ENCODE data around the gene PLD5.

- no peak for TF ChIP-seq CTCF (conservative IDR thresholded peaks at IDR 0.05; ENCODE audit: low read depth, low read length)
- no peak for TF ChIP-seq EZH2 (IDR thresholded peaks at IDR 0.05; ENCODE audit: borderline replicate concordance, low read depth, low read length, poor library complexity, severe bottlenecking)
These were observed 74.8 kb downstream of the PLD5 start for GRCh38 chr1:242449661-242450060.
